NCI-H1694 (cell line): Measurements from ENCODE around the gene NCCRP1.
"Not testable (repeated sequence)": the region's sequence is repeated elsewhere in the genome, so short reads cannot be mapped to it uniquely, and the experiment has no call there.

Source experiments
- DNase-seq: peaks from one replicate; lab custom pipeline; 2025; lab: John Stamatoyannopoulos, UW

The NCCRP1 gene

GRCh38 chr19:39208175-39208795 is 11.5 kb downstream of the NCCRP1 start:
- no peak for DNase-seq

GRCh38 chr19:39209196-39209595 is 12.4 kb downstream of the NCCRP1 start:
- no peak for DNase-seq

GRCh38 chr19:39211731-39212374 is 15.1 kb downstream of the NCCRP1 start:
- DNase-seq: no peak

DNA sequence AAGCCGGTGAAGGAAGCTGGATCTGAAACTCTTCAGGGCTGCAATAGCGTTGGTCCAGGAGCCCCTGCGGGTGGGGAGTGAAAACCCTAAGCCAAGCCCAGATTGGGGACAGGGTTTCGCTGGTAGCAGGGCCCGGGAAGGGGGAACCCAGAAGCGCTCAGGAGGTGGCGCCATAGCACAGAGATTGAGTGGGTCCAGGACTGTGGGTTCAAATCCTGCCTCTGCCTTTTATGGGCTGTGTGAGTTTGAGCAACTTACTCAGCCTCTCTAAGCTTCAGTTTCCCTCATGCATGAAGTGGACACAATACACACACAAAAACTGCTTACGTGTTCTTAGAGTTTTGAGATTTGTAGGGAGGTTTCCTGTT is 15.6 kb downstream of the NCCRP1 start:
- DNase-seq: no peak

DNA sequence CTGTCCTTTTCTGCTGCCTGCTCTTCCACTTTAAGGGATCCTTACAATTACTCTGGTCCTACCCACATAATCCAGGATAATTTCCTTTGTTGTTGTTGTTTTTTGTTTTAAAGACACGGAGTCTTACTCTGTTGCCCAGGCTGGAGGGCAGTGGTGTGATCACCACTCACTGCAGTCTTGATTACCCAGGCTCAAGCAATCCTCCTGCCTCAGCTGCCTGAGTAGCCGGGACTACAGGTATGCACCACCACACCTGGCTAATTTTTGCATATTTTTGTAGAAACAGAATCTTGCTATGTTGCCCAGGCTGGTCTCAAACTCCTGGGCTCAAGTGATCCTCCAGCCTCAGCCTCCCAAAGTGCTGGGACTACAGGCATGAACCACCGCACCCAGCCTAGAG is 18.6 kb downstream of the NCCRP1 start:
- DNase-seq: not testable (repeated sequence)

- DNase-seq: no peak
Measured at GRCh38 chr19:39217094-39217493, 20.3 kb downstream of the NCCRP1 start.

- DNase-seq: no peak
Measured at GRCh38 chr19:39218230-39219007, 21.7 kb downstream of the NCCRP1 start.

DNA sequence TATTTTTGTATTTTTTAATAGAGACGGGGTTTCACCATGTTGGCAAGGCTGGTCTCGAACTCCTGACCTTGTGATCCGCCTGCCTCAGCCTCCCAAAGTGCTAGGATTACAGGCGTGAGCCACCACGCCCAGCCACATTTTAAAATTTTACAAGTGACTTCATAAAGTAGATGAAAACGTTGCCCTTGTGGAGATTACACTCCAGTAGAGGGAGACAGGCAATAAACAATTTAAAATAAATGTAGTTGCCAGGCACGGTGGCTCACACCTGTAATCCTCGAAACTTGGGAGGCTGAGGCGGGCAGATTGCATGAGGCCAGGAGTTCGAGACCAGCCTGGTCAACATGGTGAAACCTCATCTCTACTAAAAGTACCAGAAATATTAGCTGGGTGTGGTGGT is 22.3 kb downstream of the NCCRP1 start:
- not testable (repeated sequence) for DNase-seq

DNA sequence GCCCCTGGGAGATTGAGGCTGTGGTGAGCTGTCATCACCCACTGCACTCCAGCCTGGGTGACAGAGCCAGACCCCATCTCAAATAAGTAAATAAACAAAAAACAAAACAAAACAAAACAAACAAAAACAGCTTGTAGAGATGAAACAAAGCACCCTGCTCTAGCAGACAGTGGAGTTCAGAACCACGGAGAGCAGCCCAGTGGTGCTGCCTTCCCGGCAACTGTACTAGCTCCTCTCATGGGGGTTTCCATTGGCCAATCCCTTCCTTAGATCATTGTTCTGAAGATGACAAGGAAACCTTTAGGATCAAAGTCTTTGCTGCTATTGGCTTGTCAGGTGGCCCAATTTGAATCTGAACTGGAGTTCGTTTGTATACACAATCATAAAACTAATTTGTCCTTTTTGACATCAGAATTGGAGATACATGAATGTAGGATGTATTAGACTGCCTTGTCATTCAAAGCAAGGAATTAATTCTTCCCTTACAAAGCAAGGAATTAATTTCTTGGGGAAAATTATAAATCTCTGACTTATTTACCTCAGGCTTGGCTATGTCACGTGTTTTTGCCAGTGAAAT is 27.0 kb downstream of the NCCRP1 start:
- no peak for DNase-seq

DNA sequence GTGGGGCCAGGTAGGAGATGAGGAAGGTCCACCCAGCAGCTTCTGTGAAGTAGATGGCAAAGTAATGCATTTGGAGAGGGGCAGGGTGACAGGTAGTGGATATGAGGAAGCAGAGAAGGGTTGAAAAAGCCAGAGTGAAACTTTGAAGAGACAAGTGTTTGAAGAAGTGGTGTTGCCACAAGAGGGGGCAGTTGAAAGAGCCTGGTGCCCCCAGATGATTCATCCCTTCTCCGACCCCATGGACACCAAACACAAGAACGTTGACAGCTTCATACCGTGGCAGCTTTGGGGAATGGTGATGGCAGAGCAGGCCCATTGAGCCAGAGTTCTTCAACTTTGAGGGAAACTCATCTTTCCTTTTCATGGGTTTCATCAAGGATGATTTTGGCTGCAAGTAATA is 28.1 kb downstream of the NCCRP1 start:
- DNase-seq: no peak

DNA sequence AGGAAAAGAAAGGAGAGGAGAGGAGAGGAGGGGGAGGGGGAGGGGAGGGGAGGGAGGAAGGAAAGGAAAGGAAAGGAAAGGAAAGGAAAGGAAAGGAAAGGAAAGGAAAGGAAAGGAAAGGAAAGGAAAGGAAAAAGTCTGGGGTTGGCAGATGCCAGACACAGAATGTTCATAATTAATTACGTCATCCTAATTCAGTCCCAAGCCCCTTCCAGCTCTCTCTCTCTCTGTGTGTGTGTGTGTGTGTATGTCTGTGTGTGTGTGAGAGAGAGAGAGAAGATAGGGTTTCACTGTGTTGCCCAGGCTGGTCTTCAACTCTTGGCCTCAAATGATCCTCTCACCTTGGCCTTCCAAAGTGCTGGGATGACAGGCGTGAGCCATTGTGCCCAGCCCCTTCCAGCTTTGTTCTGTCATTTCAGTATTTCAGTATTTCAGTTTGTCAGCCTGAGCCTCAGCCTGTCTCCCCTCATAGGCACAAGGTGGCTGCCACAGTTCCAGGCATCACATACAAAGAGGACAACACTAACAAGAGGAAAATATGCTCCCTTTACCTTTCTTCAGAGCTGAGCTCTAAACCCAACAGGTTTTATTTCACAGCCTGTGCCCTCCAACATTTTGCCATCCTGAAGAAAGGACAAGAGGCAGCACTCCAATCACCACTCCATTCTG is 33.5 kb downstream of the NCCRP1 start:
- no peak for DNase-seq

GRCh38 chr19:39232708-39233107 is 35.9 kb downstream of the NCCRP1 start:
- no peak for DNase-seq

DNA sequence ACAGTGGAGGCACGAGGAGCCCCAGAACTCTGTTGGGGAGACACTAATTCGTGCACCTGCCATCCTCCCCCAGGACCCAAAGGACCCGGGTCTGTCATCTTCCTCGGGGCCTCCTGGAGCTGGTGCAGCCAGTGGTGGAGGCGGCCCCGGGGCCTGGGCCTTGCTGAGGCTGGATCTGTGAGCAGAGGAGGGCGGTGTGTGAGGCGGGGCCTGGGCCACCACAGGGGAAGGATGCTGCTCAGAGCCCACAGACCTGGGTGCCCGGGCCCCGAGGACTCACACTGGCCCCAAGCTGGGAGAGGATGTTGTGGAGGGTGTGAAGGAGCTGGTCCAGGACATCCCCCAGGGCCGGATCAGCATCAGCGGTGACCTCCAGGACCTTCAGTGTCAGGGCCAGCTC is 39.8 kb downstream of the NCCRP1 start:
- DNase-seq: no peak

GRCh38 chr19:39237200-39238184 is 40.7 kb downstream of the NCCRP1 start:
- DNase-seq: no peak

GRCh38 chr19:39238209-39238608 is 41.4 kb downstream of the NCCRP1 start:
- no peak for DNase-seq

GRCh38 chr19:39238944-39239343 is 42.2 kb downstream of the NCCRP1 start:
- DNase-seq: no peak

DNA sequence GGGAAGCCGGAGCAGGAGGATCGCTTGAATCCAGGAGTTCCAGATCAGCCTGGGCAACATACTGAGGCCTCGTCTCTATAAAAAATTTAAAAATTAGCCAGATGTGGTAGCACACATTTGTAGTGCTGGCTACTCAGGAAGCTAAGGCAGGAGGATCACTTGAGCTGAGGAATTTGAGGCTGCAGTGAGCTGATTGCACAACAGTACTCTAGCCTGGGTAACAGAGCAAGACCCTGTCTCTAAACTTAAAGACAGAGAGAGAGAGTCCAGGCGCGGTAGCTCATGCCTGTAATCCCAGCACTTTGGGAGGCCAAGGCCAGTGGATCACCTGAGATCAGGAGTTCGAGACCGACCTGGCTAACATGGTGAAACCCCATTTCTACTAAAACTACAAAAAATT is 43.7 kb downstream of the NCCRP1 start:
- DNase-seq: no peak

DNA sequence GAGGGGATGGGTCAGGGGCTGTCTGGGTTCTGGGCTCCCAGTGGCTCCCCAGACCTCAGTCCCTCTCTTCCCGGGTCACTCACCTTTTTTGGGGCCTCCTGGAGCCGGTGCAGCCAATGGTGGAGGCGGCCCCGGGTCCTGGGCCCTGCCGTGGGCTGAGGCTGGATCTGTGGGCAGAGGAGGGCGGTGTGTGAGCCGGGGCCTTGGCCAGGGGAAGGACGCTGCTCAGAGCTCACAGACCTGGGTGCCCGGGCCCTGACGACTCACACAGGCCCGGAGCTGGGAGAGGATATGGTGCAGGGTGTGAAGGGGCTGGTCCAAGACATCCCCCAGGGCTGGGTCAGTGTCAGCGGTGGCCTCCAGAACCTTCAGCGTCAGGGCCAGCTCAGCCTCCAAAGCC is 47.0 kb downstream of the NCCRP1 start:
- not testable (repeated sequence) for DNase-seq

DNA sequence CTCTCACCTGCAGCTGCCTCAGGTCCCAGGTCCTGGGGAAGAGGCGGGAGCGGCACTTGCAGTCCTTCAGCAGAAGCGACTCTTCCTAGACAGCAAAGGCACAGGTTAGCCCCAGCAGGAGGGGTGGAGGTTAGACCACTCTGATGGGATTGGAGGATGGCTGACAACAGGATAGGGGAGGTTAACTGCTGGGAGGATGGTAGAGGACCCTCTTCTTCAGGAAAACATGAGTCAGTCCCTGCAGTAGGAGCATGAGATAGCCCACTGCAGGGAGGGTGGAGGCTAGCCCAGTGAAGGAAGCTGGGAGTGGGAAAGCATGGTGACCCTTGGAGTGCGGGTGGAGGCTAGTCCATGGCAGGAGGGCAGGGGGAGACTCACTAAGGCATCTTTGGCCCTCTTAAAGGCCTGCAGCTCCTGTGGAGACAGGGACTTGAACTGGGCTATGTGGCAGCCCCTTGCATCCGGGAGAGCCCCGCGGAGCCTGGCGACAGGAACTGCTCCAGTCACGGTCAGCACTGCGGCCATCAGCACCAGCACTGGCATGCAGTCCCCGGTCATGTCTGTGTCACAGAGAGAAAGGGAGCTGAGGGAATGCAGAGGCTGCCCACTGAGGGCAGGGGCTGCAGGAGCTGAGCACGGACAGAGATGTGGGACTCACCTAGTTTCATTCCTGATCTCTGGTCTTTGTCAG is 47.8 kb downstream of the NCCRP1 start, which contains the start of gene IFNL3:
Gene IFNL3 (minus strand): TSS at position 597 of the 691 bp plus-strand sequence. CDS start 39 bp downstream, at position 558.
- not testable (repeated sequence) for DNase-seq

- DNase-seq: not testable (repeated sequence)
Measured at GRCh38 chr19:39245166-39245565, 48.4 kb downstream of the NCCRP1 start.
